BLaER1 (cell line): ENCODE data around the gene TTC34.
A peak's percentile ranks its signal among the peaks of the same experiment; 100 is the strongest.
"Not testable (repeated sequence)": the region's sequence is repeated elsewhere in the genome, so short reads cannot be mapped to it uniquely, and the experiment has no call there.

Source experiments
- H3K27ac ChIP-seq: shearing (Covaris generic); formaldehyde crosslinking; 2 replicates; pipeline ENCODE4 v1.8.1; 2022
- H3K27me3 ChIP-seq: shearing (Covaris generic); formaldehyde crosslinking; 2 replicates; pipeline ENCODE4 v1.8.1; 2022
- H3K36me3 ChIP-seq: shearing (Covaris generic); formaldehyde crosslinking; 2 replicates; pipeline ENCODE4 v1.8.1; 2022
- H3K4me1 ChIP-seq: shearing (Covaris generic); formaldehyde crosslinking; 2 replicates; pipeline ENCODE4 v1.8.1; 2022
- H3K4me2 ChIP-seq: shearing (Covaris generic); formaldehyde crosslinking; 2 replicates; pipeline ENCODE4 v1.8.1; 2022
- H3K4me3 ChIP-seq: shearing (Covaris generic); formaldehyde crosslinking; 2 replicates; pipeline ENCODE4 v1.8.1; 2022
- H3K9ac ChIP-seq: shearing (Covaris generic); formaldehyde crosslinking; 2 replicates; pipeline ENCODE4 v1.8.1; 2022
- H3K9me3 ChIP-seq: shearing (Covaris generic); formaldehyde crosslinking; 2 replicates; pipeline ENCODE4 v1.8.1; 2022
- H4K20me1 ChIP-seq: shearing (Covaris generic); formaldehyde crosslinking; 2 replicates; pipeline ENCODE4 v1.8.1; 2022
- Cebpa-rat ChIP-seq: shearing (Covaris generic); IDR thresholded peaks from 2 replicates; pipeline ENCODE4 v1.8.1; 2022

The TTC34 gene

DNA sequence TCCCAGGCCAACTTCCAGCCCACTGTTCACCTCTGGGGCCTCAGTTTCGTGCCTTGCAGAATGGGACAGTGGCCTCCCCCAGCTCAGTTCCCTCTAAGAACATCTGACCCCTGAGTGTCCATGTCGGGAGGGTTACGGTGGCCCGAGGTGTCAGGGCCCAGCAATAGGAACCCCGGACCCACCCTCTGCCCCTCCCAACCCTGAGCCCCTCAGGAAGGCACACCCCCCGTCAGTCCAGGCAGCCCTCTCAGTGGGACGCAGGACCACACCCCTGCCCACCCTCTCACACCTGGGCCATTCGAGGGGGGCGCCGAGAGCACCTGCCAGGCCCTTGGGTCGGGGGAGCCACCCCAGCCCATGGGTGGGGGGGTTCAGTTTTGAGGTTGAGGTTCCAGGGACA is 447 bp downstream of the TTC34 start:
- peak overlapping the region; percentile 50; the same call in 1 of the 2 replicates for H3K9ac ChIP-seq
- no peaks in the 10 kb centered on the region for H3K27me3 ChIP-seq

DNA sequence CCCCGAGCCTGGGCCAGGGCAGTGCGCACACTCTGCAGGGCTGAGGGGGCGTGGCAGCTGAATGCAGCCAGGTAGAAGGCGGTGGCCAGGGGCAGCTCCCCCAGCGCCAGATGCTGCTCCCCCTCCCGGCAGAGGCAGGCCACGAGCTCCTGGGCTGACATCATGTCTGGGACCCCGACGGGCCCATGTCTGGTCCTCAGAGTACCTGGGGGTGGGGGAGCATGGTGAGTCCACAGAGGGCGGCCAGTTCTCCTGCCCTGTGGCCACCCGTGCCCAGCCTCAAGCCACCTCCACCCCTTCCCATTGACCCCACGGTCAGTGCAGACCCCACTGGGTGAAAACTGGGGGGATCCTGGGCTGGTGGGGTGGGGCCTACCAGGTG is 838 bp downstream of the TTC34 start:
- Histone ChIP-seq H4K20me1 (no peaks in the 10 kb centered on the region), H3K36me3 (no peaks in the 10 kb centered on the region), H3K27me3 (no peaks in the 10 kb centered on the region), H3K9me3 (peaks cover 5% of the 10 kb centered on the region), H3K4me2 (peak overlapping the region; percentile 91), H3K4me3 (peak overlapping the region; percentile 36; the same call in 1 of the 2 replicates), H3K27ac (peak overlapping the region; percentile 62), H3K9ac (peak overlapping the region; percentile 50; the same call in 1 of the 2 replicates), H3K4me1 (peaks cover 71% of the 10 kb centered on the region)
- TF ChIP-seq Cebpa-rat, result no peak

More for the DNA sequence above, 447 bp downstream of the TTC34 start:
- no peak for TF ChIP-seq Cebpa-rat
- Histone ChIP-seq H3K36me3 (no peaks in the 10 kb centered on the region), H4K20me1 (no peaks in the 10 kb centered on the region), H3K27ac (peak overlapping the region; percentile 62), H3K9me3 (peaks cover 1% of the 10 kb centered on the region; the same call in 1 of the 2 replicates), H3K4me1 (peaks cover 67% of the 10 kb centered on the region), H3K4me3 (peak overlapping the region; percentile 36; the same call in 1 of the 2 replicates), H3K4me2 (peak overlapping the region; percentile 91)

DNA sequence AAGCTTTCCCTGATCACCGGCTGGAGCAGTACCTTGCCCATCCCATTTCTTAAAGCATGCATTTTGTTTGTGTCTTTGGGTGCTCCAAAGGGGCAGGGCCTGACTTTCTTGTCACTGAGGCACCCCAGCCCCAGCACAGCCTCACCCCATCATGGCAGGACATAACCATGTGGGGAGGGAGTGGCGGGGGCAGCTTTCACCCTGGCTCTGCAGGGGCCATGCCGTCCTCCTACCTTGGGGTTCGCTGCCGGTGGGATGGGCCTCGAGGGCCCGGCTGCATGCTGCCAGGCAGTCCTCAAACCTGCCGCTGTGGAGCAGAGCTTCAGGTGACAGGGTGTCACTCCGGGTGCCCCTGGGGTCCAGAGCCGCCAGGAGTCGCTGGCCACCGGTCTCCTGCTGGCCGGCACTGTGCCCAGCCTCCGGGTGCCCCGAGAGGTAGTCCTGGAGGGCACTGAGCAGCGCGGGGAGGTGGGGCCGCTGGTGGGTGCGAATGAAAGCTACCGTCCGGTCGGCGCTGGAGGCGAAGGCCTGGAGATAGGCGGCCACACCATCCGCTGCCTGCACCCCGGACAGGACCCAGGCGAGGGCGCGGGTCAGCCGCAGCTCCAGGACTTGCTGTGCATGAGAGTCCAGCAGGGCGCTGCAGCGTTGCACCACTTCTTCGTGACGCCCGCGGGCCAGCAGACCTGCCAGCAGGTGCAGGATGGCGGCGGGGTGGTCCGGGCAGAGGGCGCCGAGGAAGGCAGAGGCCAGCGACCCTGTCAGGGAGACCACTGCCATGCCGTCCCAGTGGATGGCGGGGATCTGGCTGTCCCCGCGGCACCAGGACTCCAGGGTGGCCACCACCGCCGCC is 1.5 kb downstream of the TTC34 start:
- Histone ChIP-seq H3K9ac (peak overlapping the region; percentile 50; the same call in 1 of the 2 replicates), H3K9me3 (peaks cover 11% of the 10 kb centered on the region), H4K20me1 (no peaks in the 10 kb centered on the region), H3K4me2 (peak overlapping the region; percentile 91), H3K27me3 (no peaks in the 10 kb centered on the region), H3K4me1 (peaks cover 74% of the 10 kb centered on the region), H3K4me3 (0 out of 2 replicates have a peak overlapping the region, but pooled peaks have one; percentile 36), H3K27ac (peak overlapping the region; percentile 62; the same call in 1 of the 2 replicates), H3K36me3 (peaks cover 5% of the 10 kb centered on the region; the same call in 1 of the 2 replicates)
- TF ChIP-seq Cebpa-rat, result no peak

DNA sequence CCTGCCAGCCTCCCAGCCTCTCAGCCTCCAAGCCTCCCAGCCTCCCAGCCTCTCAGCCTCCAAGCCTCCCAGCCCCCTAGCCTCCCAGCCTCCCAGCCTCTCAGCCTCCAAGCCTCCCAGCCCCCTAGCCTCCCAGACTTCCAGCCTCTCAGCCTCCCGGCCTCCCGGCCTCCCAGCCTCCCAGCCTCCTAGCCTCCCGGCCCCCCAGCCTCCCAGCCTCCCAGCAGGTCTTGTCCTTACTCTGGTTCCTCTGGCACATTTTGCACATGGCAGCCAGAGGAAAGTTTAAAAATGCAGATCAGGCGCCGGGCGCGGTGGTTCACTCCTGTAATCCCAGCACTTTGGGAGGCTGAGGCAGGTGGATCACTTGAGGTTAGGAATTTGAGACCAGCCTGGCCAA is 2.5 kb downstream of the TTC34 start:
- not testable (repeated sequence) for H3K9ac ChIP-seq, H3K27ac ChIP-seq, H3K4me3 ChIP-seq, H3K27me3 ChIP-seq, H3K36me3 ChIP-seq, H4K20me1 ChIP-seq
- Histone ChIP-seq H3K9me3 (peaks cover 22% of the 10 kb centered on the region), H3K4me1 (peaks cover 74% of the 10 kb centered on the region), H3K4me2 (peak overlapping the region; percentile 91)

DNA sequence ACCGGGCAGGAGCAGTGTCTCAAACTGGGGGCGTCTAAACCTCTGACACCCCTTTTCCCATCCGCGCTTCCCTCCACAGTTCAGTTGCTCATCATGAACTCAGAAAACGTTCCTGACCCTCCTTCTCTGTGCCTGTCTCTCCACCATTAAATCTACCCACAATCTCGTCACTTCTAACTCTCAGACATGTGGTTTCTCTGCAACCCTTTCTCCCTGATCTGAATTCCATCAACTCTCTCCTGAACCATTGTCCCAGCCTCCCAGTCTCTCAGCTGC is 3.8 kb downstream of the TTC34 start:
- Histone ChIP-seq H3K27ac (peak overlapping the region; percentile 71), H3K27me3 (no peaks in the 10 kb centered on the region), H4K20me1 (no peaks in the 10 kb centered on the region), H3K9ac (peak overlapping the region; percentile 31; the same call in 1 of the 2 replicates), H3K4me3 (peak overlapping the region; percentile 44; the same call in 1 of the 2 replicates), H3K36me3 (peaks cover 7% of the 10 kb centered on the region; the same call in 1 of the 2 replicates), H3K9me3 (peaks cover 35% of the 10 kb centered on the region), H3K4me1 (peaks cover 71% of the 10 kb centered on the region), H3K4me2 (peak overlapping the region; percentile 83)
- no peak for TF ChIP-seq Cebpa-rat

DNA sequence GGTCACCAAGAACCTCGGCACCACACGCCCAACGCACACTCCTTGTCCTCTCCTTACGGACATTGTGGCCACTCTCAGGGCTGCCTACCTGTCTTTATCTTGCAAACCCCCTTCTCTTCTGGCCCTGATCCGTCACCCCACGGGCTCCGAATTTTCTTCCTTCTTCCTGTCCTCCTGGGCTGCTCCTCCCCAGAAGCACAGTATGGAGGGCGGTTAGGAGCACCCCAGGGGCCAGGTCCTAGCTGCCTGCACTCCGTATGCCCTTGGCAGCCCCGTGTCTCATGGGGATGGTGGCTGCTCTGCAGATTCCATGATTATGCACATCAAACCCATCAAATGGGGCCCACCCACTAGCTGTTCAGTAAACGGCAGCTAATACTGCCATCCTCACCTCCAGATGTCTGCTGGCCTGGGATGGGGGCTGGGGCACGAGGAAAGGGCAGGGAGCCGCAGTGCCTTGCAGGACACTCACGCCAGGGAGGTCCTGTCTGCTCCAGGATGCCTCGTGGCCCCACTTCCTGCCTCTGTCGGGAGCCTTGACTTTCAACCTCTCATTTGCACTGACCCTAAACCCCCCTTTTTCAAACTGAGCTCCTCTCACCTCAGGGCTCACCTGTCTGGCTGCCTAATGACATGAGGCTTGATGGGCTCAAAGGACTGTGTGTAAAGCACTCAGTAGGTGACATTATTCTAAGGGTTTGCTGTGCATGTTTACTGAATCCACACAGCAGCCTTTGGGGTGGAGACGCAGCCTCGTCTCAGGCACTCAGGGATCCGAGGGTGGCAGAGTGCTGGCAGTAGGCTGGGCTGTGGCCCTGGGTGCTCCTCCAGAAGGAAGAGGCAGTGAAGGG is 4.4 kb downstream of the TTC34 start:
- no peaks in the 10 kb centered on the region for H3K27me3 ChIP-seq
- peaks cover 40% of the 10 kb centered on the region for H3K9me3 ChIP-seq
- H3K4me1 ChIP-seq, result peaks cover 65% of the 10 kb centered on the region
- peak overlapping the region; percentile 83 for H3K4me2 ChIP-seq
- TF ChIP-seq Cebpa-rat, result no peak
- H3K27ac ChIP-seq, result peak overlapping the region; percentile 71
- H3K9ac ChIP-seq, result peak overlapping the region; percentile 31; the same call in 1 of the 2 replicates
- no peaks in the 10 kb centered on the region for H4K20me1 ChIP-seq
- peak overlapping the region; percentile 44 for H3K4me3 ChIP-seq
- H3K36me3 ChIP-seq, result peaks cover 7% of the 10 kb centered on the region; the same call in 1 of the 2 replicates

DNA sequence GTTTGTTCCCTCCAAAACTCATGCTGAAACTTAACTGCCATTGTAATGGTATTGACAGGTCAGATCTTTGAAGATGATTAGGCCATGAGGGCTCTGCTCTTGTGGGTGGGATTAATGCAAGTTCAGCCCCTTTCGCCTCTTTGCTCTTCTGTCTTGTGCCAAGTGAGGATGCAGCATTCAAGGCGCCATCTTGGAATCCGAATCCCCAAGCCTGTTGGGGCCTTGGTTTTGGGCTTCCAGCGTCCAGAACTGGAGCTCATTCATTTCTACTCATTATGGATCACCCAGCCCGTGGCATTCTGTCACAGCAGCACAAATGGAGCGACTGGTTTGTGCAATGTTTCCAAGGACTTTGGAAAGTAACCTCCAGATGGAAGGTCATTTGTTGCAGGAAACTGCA is 5.6 kb downstream of the TTC34 start:
- H3K36me3 ChIP-seq, result peaks cover 7% of the 10 kb centered on the region; the same call in 1 of the 2 replicates
- peaks cover 53% of the 10 kb centered on the region for H3K4me1 ChIP-seq
- H3K27ac ChIP-seq, result peak overlapping the region; percentile 0; the same call in 1 of the 2 replicates
- no peaks in the 10 kb centered on the region for H3K27me3 ChIP-seq
- H3K4me3 ChIP-seq, result no peak overlapping the region
- H3K9me3 ChIP-seq, result peaks cover 52% of the 10 kb centered on the region
- H4K20me1 ChIP-seq, result no peaks in the 10 kb centered on the region
- no peak for TF ChIP-seq Cebpa-rat
- peak overlapping the region; percentile 83 for H3K4me2 ChIP-seq
- H3K9ac ChIP-seq, result no peak overlapping the region

DNA sequence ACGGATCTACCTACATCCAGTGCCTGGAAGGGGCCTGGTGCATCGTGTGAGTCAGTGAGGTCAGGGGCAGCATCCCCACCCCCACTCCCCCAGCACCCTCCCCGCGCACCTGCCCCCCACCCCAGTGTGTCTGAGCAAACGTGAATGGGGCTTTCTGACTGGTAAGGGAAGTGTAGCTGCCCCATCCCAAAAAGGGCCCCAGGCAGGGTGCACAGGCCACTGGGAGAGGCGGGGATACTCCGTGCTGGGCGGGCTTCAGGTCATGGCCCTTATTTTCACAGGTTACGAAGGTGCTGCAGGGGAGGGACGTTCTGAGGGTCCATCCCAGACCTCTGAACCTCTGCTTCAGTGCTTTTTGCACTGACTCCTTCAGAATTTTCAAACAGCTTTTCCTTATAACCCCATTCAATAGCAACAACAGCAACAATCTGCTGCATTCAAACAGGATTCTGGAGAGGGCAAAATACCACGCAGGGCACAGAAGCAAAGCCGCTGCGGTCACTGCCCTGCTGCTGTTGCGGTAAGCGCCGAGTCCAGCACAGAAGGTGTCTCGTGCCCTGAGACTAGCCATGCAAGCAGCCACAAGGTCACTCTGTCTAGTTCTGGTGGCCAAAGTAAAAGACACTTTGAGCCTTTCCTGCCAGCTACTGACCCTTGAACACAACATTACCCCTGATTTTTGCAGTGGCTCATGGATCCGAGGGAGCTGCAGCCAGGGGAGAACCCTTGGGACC is 10.3 kb downstream of the TTC34 start:
- Histone ChIP-seq H3K27me3 (no peaks in the 10 kb centered on the region), H3K4me3 (no peak overlapping the region), H4K20me1 (no peaks in the 10 kb centered on the region), H3K4me1 (peaks cover 28% of the 10 kb centered on the region), H3K36me3 (peaks cover 7% of the 10 kb centered on the region; the same call in 1 of the 2 replicates), H3K9me3 (peaks cover 67% of the 10 kb centered on the region), H3K27ac (no peak overlapping the region), H3K9ac (no peak overlapping the region), H3K4me2 (no peak overlapping the region)
- TF ChIP-seq Cebpa-rat, result no peak

DNA sequence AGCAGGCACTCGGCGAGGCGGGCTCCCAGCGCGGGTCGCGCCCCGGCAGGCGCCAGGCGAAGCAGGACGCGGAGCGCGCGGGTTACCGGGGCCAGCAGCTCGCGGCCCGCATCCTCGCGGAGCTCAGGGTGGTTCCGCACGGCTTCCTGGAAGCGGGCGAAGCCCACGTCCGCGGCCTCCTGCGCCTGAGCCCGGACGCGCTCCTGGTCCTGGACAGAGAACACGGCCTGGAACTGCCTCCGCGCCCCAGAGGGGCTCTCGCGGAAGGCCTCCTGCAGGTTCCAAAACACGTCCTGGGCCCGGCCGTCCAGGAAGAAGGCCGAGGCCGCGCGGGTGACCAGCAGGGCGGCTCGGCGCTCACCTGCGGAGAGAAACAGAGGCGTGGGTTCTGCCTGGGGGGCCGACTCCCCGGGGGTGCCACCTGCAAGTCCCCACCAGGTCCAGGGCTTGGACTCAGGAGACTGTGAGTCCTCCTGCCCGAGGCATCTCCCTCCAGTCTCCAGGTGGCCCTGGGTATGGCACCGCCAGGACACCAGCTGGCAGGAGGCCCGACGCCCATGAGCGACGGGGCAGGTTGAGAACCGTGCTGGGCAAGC is 11.4 kb downstream of the TTC34 start:
- H3K9ac ChIP-seq, result no peak overlapping the region
- H4K20me1 ChIP-seq, result no peaks in the 10 kb centered on the region
- peak overlapping the region; percentile 56; the same call in 1 of the 2 replicates for H3K4me2 ChIP-seq
- no peak for TF ChIP-seq Cebpa-rat
- peaks cover 2% of the 10 kb centered on the region; the same call in 1 of the 2 replicates for H3K36me3 ChIP-seq
- no peak overlapping the region for H3K27ac ChIP-seq
- peaks cover 56% of the 10 kb centered on the region for H3K9me3 ChIP-seq
- H3K4me1 ChIP-seq, result peaks cover 20% of the 10 kb centered on the region
- no peaks in the 10 kb centered on the region for H3K27me3 ChIP-seq
- no peak overlapping the region for H3K4me3 ChIP-seq
